Natural killer cell (primary cell): ENCODE measurements around the gene HIGD1C. TPM values are rescaled to one million over a fixed set of nuclear protein-coding genes. Genes with fewer than 3 reads are reported as not detected.

Experiments used
- ATAC-seq, 3 donors: fragments of 150-1000 bp in 2 of 3; fragments of 200-7000 bp in 1 of 3; cut with Tn5 transposase; 1 replicate in 1 of 3; 2 replicates in 2 of 3; pipeline ENCODE4 v1.10.0; 2021; ENCODE audit warnings: mild to moderate bottlenecking in 2 of 3, moderate library complexity in 2 of 3
- DNase-seq, 2 donors: peaks; one replicate each; pipeline versions ENCODE4 v3.0.0 to v3.0.0-alpha.2; 2013 to 2021; ENCODE audit warnings: mixed read lengths in 1 of 2
- H3K27ac ChIP-seq: one replicate; pipeline ENCODE4 v1.5.1; 2013; ENCODE audit warnings: mild to moderate bottlenecking, low read length
- H3K27me3 ChIP-seq: one replicate; pipeline ENCODE4 v1.6.1; 2013; ENCODE audit warnings: low read length; ENCODE audit not compliant: control insufficient read depth, insufficient read depth
- H3K36me3 ChIP-seq: one replicate; pipeline ENCODE4 v1.6.1; 2013; ENCODE audit warnings: low read length; ENCODE audit not compliant: control insufficient read depth, insufficient read depth
- H3K4me1 ChIP-seq: one replicate; pipeline ENCODE4 v1.6.1; 2013; ENCODE audit warnings: low read length; ENCODE audit not compliant: control insufficient read depth, insufficient read depth
- H3K4me3 ChIP-seq: one replicate; pipeline ENCODE4 v1.5.1; 2013; ENCODE audit warnings: low read length
- H3K9me3 ChIP-seq: one replicate; pipeline ENCODE4 v1.6.1; 2013; ENCODE audit warnings: low read length; ENCODE audit not compliant: control insufficient read depth, insufficient read depth
- H3K27ac Mint-ChIP-seq, 2 donors: one replicate each; pipeline ENCODE4 v1.8.0; 2022; ENCODE audit warnings: mild to moderate bottlenecking in 2 of 2, mixed read lengths in 2 of 2, moderate library complexity in 1 of 2
- H3K27me3 Mint-ChIP-seq, 2 donors: one replicate each; pipeline ENCODE4 v1.8.0; 2022; ENCODE audit warnings: low read depth in 2 of 2, mixed read lengths in 2 of 2
- H3K36me3 Mint-ChIP-seq: one replicate; pipeline ENCODE4 v1.8.0; 2022; ENCODE audit warnings: mixed read lengths
- H3K4me1 Mint-ChIP-seq, 2 donors: one replicate each; pipeline ENCODE4 v1.8.0; 2022; ENCODE audit warnings: mixed read lengths in 2 of 2
- H3K4me3 Mint-ChIP-seq: one replicate; pipeline ENCODE4 v1.8.0; 2022; ENCODE audit warnings: mild to moderate bottlenecking, moderate library complexity, mixed read lengths
- H3K9me3 Mint-ChIP-seq, 2 donors: one replicate each; pipeline ENCODE4 v1.8.0; 2022; ENCODE audit warnings: mixed read lengths in 2 of 2
- CTCF ChIP-seq: fragments of 200-600 bp; IDR thresholded peaks from one replicate; pipeline ENCODE4 v1.8.0; 2022; ENCODE audit warnings: antibody characterized with exemption
- WGBS: methylation state at CpG from one replicate; pipeline ENCODE4 v1.1.7; 2013; ENCODE audit warnings: missing lambda C conversion rate; ENCODE audit not compliant: insufficient coverage; 5-methylcytosine and 5-hydroxymethylcytosine counted together
- intact Hi-C: fragments of 100-400 bp; cut with micrococcal nuclease; formaldehyde crosslinking; loops from one replicate; pipeline ENCODE4 v1.14.2; 2022
- total RNA-seq, 4 donors: library from RNA; stranded (reverse); fragments of 120-200 nt in 1 of 4; gene quantifications; one replicate each; pipeline versions ENCODE4 v1.2.3 to v1.2.4, GENCODE V29; 2013 to 2022

The HIGD1C gene
- total RNA-seq, 3 donors from 2014 or later (not counting 1 experiment from before 2014, with no cell fraction given), result not detected

- no peak for TF ChIP-seq CTCF
- peaks cover 65 to 69% of the 10 kb centered on the region in 2 donors for H3K4me1 Mint-ChIP-seq
- ATAC-seq (peak; percentile 91 to 93 (median 91)), DNase-seq (peak; percentile 44 to 63)
- Histone ChIP-seq H3K27ac (peak overlapping the region; percentile 72), H3K36me3 (peaks cover under 1% of the 10 kb centered on the region), H3K4me1 (peaks cover 32% of the 10 kb centered on the region), H3K27me3 (no peaks in the 10 kb centered on the region), H3K4me3 (peak overlapping the region; percentile 53), H3K9me3 (no peaks in the 10 kb centered on the region)
- intact Hi-C loops, result loop anchor here (5.0 to 10.0 kb wide), 2 partner anchors 100 to 157 kb away; partner anchors contain the start of gene SLC11A2
- H3K9me3 Mint-ChIP-seq, result no peaks in the 10 kb centered on the region
- H3K36me3 Mint-ChIP-seq, result no peaks in the 10 kb centered on the region
- peak overlapping the region; percentile 92 to 95 for H3K27ac Mint-ChIP-seq
- 5% methylated on average over 12 of the region's 13 CpGs for WGBS
- H3K4me3 Mint-ChIP-seq, result peak overlapping the region; percentile 96
- no peaks in the 10 kb centered on the region for H3K27me3 Mint-ChIP-seq
Observed at GRCh38 chr12:50924439-50925341, 27.7 kb upstream of the HIGD1C start.

- no peak for TF ChIP-seq CTCF
- Histone ChIP-seq H3K4me3 (peak overlapping the region; percentile 53), H3K9me3 (no peaks in the 10 kb centered on the region), H3K27ac (peak overlapping the region; percentile 6), H3K27me3 (no peaks in the 10 kb centered on the region), H3K36me3 (peaks cover 6% of the 10 kb centered on the region), H3K4me1 (peaks cover 32% of the 10 kb centered on the region)
- Mint-ChIP-seq H3K27ac (peak overlapping the region; percentile 92 to 95), H3K4me3 (peak overlapping the region; percentile 96), H3K27me3 (no peaks in the 10 kb centered on the region), H3K36me3 (no peaks in the 10 kb centered on the region), H3K4me1 (peaks cover 65 to 69% of the 10 kb centered on the region in 2 donors), H3K9me3 (no peaks in the 10 kb centered on the region)
- DNase-seq (peak in 1 of 2 donors; percentile 25), ATAC-seq (peak in 2 of 3 donors; percentile 11 to 41)
- WGBS, result 14% methylated on average over 7 of the region's 7 CpGs
- intact Hi-C loops, result loop anchor here (5.0 to 10.0 kb wide), 2 partner anchors 100 to 158 kb away; partner anchors contain the start of gene SLC11A2
Observed at GRCh38 chr12:50925342-50925651, 27.0 kb upstream of the HIGD1C start.

- Histone ChIP-seq H3K9me3 (no peaks in the 10 kb centered on the region), H3K4me1 (peaks cover 32% of the 10 kb centered on the region), H3K27ac (peak overlapping the region; percentile 6), H3K36me3 (peaks cover 12% of the 10 kb centered on the region), H3K4me3 (peak overlapping the region; percentile 53), H3K27me3 (no peaks in the 10 kb centered on the region)
- H3K4me3 Mint-ChIP-seq, result peak overlapping the region; percentile 96
- peak overlapping the region; percentile 92 to 95 for H3K27ac Mint-ChIP-seq
- intact Hi-C loops, result loop anchor here (5.0 to 10.0 kb wide), 2 partner anchors 99 to 159 kb away; partner anchors contain the start of gene SLC11A2
- no peaks in the 10 kb centered on the region for H3K36me3 Mint-ChIP-seq
- no peak for DNase-seq
- ATAC-seq, result no peak
- H3K4me1 Mint-ChIP-seq, result peaks cover 65 to 69% of the 10 kb centered on the region in 2 donors
- no peaks in the 10 kb centered on the region for H3K9me3 Mint-ChIP-seq
- no peak for TF ChIP-seq CTCF
- WGBS, result 38% methylated on average over 1 of the region's 1 CpG
- H3K27me3 Mint-ChIP-seq, result no peaks in the 10 kb centered on the region
Observed at GRCh38 chr12:50925920-50926319, 26.4 kb upstream of the HIGD1C start.
